GDM1 (cell line): ENCODE measurements around the gene FMO2.

ENCODE experiments used
- DNase-seq: peaks from one replicate; lab custom pipeline; 2025; lab: John Stamatoyannopoulos, UW

Gene FMO2

DNA sequence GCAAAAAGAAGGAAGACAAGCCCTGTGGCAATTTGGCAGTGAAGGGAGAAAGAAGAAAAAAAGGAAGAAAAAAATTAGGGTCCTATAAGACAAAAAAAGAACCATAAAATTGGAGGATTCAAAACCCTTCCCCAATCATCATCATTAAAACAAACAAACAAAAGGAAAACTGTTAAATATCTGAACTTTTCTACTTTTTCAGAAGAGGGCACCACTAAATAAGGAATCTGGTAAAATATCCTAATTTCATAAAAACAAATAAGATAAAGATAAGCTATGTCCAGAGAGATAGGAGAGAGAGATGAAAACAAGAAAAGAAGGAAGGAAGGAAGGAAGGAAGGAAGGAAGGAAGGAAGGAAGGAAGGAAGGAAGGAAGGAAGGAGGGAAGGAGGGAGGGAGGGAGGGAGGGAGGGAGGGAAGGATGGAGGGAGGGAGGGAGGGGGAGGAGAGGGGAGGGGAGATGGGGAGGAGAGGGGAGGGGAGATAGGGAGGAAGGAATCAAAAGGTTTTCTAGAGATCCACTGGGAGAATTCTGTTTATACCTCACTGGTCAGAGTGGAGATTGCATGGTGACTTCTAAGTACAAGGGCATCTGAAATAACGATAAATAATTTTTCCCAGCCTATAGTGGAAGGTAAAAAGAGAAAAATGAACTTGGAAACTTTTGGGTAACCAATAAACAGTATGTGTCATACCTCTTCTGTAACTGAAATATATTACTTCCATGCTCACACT is 10.4 kb upstream of the FMO2 start:
- no peak for DNase-seq

DNA sequence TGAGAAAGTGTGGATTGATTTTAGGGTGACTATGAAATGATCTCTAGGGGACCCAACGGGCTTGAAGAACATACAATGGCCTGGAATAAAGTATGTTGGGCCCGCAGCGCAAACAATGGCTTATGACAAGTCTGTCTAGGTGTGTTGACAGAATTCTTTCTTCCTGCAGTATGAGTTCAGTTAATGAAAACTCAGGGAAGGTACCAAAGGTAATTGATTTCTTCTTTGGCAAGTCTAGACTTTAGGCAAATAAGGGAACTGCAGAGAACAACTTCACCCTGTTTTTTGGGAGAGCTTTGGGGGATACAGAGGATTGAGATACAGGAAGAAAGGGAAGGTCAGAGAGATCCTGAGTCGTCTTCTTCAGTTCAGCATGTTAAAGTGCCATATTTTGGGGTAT is 7.8 kb upstream of the FMO2 start:
- no peak for DNase-seq

DNA sequence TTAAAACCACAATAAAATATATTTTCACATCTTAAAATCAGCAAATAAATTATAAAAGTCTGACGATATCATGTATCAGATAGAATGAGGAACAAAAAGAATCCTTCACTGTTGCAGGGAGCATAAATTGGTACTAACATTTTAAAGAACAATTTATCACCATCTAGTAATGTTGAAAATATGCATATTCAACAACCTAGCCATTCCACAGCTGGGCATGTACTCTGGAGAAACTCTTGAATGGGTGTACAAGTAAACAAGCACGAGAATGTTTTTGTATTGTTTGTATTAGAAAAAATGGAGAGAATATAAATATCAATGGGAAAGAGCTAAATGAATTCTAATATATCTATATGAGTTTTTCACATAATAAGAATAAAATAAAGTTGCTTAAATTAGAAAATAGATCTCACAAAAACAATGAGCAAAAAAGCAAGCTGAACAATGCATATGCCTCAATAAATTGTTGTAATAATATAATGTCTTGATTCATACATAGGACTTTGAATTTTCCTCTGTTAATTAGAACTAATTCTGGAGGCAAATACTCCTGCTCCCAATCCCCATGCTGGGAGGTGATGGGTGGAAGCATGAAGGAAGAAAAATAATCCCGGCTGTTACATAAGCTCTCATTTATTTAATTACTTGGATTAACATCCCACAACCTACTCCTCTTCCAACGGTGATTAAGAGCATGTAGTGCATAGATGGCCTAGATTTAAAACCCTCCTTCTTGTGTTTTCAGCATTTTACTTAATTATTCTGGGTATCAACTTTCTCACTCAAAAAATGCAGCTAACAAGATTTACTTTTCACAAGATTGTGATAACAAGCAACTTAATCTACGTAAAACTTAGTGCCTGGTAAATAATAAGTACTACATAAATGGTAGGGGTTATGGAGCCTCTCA is 5.5 kb upstream of the FMO2 start:
- no peak for DNase-seq

DNA sequence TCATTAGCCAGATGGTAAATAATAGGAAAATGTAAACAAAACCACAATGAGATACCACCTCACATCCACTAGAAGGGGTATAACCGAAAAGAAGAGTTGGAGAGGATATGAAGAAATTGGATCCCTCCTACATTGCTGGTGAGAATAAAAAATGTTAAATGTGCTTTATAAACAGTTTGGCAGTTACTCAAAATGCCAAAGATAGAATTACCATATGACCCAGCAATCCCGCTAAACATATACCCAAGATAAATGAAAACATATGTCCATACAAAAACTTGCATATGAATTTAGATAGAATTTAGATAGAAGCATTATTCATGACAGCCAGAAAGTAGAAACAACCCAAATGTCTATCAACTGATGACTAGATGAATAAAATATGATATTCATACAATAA is 4.4 kb upstream of the FMO2 start:
- DNase-seq: no peak

DNA sequence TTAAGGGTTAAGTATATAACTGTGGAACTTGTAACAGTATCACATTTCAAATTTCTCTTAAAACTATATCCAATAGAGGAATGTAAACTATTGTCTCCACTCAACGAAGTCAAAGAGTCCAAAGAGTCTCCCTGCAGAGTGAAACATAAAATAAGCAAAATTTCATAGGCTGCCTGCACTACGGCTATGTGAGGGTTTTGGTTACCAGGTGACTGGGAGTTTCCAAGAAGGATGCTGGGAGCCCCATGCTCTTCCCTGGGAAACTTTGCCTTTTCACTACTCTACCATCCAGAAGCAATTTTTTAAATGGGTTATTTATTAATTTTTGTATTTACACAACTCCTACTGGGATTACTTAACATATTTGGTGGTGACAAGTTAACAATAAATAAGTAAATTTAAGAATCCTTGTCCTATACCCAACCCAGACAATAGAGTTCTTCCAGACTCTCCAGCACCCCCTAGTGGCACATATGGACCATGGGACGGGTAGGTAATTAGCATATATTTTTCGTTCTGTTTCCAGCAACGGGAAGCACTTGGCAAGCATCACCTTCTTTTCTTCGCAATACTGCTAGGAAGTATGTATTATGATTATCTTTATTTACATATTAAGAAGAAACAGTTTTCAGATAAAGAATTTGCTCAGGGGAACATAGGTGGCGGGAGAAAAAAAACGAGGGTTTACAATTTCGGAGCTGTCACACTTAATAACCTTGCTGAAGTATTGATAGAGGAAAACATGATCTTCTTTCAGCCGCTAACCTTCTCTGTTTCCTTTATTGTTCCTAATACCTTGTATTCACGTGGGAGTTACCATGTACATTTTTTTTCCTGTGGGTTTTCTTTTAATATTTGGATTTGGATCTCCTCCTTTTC is 3.5 kb downstream of the FMO2 start:
- peak; percentile 14 for DNase-seq

DNA sequence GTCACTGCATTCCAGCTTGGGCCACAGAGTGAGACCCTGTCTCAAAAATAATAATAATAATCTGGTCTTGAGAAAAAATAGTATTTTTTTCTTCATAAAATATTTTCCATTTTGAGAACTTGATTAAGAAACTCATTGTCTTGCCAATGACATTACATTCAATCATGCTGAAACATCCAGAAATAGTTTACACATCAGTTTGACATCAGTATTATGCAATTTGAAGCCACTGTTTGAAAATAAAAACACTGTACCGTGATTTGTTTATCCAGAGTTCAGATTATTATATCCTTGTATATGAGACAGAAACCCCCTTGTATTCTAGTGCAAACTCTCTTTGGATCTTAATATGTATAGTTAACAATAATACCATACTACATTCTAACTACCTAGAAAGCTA is 6.9 kb downstream of the FMO2 start:
- DNase-seq: no peak

DNA sequence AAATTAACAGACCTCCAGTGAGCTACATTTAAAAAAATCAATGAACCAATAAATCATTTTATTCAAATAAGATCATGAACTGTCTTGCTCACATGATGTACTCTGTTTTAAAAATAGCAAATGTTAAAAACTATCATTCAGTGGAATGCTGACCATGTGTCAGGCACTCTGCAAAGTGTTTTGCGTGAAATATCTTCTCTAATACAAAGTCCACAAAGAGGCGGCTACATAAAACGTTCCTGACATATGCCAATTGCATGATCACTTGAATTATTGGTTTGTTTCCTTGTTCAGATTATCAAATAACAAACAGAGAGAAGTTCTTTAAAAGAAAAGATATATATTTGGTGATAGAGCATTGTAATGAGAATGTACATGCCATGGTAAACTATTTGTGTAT is 10.7 kb downstream of the FMO2 start:
- no peak for DNase-seq

DNA sequence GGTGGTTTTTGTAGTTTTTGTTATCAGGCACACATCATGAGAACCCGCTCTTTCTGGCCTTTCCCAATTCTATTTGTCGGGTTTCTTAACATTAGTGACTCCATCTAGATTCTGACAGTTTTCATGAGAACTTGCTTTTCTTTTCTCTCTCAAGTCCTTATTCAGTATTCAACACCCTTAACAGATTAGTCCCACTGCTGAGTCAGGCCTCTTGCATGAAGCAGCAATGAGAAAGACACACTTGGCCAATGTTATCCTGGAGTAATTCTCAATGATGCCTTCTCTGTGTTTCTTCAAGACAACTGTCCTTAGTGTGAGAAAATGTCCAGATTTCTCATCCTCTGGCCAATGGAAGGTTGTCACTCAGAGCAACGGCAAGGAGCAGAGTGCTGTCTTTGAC is 11.3 kb downstream of the FMO2 start:
- no peak for DNase-seq

DNA sequence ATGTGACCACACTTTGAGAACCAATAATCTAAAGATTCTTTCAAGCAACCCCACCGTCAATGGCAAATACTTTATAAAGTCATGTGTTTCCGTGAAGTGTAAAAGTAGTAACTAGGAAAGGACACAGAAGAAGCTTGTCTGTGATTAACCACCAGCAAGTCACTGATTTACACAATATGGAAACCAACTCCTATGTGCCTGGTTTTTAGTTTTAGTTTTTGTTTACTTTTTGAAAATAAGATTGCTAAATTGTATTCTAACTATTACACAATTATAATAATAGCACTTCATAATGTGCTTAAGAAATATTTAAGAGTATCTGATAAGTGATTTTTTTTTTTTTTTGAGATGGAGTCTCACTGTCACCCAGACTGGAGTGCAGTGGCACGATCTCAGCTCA is 13.0 kb downstream of the FMO2 start:
- no peak for DNase-seq

DNA sequence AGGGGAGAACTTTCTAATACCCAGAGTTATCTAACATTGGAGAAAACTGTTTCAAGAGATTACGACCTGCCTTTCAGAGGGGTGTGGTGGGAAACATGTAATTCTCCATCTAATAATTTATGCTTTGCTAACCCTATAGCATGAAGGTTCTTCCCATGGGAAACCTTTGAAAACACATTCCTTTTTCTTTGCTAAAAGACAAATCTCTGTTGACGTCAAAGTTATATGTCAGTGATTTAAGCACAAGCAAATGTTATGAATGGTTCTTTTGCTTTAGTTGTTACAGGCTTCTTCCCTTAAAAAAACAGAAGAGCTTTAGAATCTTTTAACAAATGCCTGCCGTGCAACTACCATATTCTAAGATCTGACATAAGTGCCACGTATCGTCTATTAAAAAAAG is 19.2 kb downstream of the FMO2 start:
- DNase-seq: no peak

DNA sequence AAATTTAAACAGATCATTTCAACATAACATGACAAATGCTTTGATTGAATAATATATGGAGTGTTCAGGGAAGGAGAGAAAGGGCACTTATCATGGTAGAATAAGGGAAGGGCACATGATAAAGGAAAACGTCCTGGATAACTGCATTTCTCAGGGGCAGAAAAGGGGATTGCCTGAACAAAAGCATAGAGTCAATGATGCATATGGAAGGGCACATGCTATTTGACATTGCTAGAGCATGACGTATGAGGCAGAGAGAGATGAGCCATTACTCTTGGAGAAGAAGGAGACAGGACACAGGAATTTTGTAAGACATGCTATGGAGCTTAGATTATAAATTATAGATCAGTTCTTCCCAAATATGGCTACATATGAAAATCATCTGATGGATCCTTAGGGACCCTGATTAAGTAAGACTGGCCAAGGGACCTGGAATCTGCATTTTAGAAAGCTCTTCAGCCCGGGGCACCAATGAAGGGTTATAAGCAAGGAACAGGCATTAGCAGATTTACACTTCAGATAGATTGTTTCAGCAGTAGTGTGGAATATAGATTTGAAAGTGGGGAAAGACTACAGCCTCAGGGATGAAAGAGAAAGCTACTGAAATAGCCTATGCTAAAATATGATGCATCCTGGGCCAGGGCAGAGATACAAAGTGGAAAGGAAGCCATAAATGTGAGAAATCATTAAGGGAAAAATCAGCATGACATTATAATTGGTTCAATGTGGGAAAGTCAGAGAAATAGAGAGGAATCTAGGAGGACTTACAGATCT is 21.3 kb downstream of the FMO2 start:
- DNase-seq: no peak

DNA sequence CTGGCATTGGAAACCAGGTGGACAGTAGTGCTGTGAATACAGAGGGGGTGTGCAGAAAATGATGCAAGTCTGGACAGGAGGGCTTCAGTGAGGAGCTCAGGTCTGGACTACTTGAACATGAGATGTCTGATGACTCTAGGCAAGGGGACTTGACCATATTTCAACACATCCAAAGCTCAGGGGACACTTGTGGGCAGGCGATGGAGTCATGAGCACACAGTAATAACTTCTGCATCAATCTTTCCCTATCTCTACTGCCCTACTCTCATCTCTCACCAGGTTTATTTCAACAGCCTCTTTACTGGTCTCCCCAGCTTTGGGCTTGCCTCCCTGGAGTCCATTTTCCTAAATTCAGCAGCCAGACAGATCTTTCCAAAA is 21.9 kb downstream of the FMO2 start:
- no peak for DNase-seq

DNA sequence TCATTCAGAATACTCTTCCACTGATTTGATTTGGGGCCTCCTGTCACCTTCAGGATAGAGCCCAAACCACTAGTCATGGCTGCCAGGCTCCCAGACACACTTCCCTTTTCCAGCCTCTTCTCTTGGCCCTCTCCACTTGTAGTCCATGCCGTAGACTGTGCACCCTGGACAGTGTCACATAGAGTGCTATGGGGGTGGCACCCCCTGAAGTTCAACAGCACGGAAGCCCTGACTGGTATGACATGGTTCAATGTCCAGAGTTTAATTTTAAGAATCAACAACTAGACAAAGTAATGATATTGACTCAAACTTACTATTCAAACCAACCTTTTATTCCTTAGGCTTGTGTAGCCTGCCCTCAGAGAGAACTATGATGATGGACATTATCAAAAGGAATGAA is 22.3 kb downstream of the FMO2 start:
- DNase-seq: no peak

DNA sequence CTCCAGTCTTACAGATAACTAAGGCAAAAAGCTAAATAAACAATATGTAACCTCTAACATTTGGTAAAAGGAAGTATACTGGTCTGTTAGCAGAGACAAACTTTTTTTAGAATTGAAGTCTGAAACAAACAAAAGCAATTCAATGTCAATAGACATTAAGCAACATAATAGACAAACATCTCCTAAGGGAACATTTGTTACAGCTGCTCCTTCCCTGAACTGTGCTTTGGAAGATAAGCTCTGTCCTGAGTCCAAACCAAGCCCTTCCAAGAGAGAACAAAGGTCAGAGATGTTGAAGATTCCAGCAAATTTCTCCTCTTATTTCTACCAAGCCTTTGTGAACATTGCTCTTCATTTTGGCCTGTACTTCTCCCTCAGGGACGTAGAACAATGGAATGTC is 25.3 kb downstream of the FMO2 start:
- DNase-seq: no peak

DNA sequence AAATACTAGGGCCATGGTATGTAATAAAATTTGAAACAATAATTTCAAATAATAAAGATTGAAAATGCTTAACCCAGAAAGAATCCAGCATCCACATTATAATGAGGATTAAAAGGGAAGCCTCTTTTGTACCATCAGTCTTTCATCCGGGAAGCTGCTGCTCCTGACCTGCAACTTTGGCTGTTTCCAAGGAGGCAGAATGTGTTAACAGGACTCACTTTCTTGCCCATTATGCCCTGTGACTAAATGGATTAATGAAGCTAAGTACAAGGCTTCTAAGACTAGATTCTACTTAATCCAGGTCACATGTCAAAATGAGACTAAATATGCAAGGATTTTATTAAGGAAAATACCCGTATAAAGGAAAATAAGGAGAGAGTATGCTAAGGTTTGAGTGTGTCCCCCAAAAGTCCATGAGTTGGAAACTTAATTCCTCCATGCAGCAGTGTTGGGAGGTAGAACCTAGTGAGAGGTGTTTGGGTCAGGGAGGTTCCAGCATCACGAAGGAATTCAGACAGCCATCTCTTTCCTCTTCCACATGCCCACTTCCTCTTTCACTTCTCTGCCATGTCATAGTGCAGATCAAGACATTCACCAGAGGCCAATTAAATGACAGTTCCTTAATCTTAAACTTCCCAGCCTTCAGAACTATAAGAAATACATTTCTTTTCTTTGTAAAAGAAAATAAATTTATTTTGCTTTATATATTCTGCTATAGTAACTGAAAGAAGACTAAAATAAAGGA is 27.7 kb downstream of the FMO2 start:
- peak; percentile 18 for DNase-seq

DNA sequence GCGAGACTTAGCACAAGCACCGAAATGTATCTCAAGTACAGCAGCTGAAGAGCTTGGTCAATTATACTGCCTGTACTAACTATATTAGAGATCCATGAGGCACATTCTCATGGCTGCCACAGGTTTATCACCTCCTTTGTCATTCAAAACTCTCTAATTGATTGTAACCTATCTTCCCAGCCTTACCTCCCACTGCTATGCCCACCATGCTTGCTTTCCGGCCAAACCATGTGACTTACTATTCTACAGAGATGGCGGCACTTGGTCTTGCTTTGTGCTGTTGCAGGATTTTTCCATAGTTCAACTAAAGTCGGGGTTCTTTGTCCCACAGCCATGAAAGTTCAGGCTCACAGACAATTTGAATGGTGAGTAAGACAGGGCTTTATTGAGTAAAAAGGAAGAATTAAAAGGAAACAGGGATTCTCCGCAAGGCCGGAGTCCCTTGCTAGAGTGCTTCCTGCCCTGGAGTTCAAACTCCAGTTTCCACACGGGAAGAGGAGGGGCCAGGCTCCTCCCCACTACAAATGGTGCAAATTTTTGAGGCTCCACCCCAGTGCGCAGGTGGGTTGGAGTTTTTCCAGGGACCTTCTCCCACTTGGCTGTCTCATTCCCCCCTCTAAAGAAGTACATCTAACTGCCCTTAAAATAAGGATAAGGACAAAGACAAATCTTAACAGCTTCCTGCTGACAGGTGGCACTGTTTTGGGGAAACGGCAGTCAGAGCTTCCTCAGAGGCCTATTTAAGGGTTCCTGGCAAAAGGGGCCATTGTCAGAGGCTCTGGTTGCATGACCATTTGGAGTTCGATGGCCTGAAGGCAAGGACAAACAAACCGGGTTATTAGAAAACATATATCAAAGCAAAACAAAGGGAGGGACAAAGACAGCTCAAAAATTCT is 28.7 kb downstream of the FMO2 start:
- no peak for DNase-seq

DNA sequence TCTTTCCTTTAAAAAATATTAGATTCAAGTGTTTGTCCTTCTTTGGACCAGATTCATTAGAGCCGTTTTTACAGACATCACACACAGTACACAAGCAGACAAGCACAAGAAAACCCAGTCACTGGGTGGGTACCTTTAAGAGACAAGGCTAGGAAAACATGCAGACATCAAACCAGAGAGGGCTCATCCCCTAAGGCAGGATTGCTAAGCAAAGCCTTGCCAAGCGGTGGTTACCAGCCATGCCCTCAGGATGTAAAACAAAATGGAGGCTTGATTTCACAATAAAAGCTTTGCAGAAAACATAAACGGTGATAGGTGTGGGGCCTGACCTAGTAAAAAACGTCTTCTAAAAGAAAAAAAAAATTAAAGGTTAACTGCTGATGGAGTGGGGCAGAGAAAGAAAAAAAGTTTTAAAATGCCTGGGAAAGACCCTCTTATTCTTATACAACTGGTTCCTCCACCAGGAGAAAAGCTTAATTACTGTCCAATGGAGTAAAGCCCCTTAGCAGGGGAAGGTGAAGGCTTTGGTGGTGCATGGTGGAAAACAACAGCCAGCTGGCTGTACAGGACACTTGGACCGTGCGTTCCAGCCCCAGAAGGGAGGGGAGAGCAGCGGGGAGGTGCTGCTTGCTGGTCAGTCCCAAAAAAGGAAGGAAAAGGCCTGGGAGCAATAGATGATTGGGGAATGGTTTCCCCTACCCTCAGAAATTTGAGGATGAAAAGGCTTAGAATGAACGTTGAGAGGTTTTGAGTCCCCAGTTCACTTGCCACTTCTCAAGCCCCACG is 32.8 kb downstream of the FMO2 start:
- no peak for DNase-seq

DNA sequence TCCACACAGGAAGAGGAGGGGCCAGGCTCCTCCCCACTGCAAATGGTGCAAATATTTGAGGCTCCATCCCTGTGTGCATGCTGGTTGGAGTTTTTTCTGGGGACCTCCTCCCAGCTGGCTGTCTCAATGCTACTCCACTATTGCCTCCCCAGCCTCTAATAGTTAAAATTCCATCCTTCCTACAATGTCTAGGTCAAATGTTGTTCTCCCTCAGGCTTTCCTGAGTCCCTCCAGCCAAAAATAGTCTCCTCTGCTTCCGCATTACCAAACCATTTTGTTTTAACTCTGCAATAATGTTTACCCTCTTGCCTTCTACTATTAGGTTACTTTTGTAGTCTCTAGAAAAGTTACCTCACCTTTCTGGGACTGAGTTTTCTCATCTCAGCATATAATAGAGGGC is 33.6 kb downstream of the FMO2 start:
- no peak for DNase-seq
